WTC11 (cell line): ENCODE measurements around the gene SERPINE2.

ENCODE experiments used
- CBFB ChIP-seq: sonication (generic); formaldehyde crosslinking; IDR thresholded peaks from 2 replicates; pipeline ENCODE4 v1.8.1; 2022; ENCODE audit warnings: mild to moderate bottlenecking, low read depth, missing genetic modification reagents
- TF ChIP-seq, protein P1 (sequence below): sonication (generic); formaldehyde crosslinking; IDR thresholded peaks from 2 replicates; pipeline ENCODE4 v1.8.0; 2022; ENCODE audit warnings: mild to moderate bottlenecking, missing genetic modification reagents
- TF ChIP-seq, protein P2 (sequence below): fragments of 200-600 bp; IDR thresholded peaks from 2 replicates; pipeline ENCODE4 v1.8.0; 2022; ENCODE audit warnings: antibody characterized with exemption
- TF ChIP-seq, protein P3 (sequence below): sonication (generic); formaldehyde crosslinking; IDR thresholded peaks from 2 replicates; pipeline ENCODE4 v1.8.0; 2022; ENCODE audit warnings: mild to moderate bottlenecking, missing genetic modification reagents
- TF ChIP-seq, protein P4 (sequence below): fragments of 250-450 bp; sonication (Bioruptor Pico); IDR thresholded peaks from 2 replicates; pipeline ENCODE4 v1.9.0; 2021; ENCODE audit warnings: mild to moderate bottlenecking

DNA sequence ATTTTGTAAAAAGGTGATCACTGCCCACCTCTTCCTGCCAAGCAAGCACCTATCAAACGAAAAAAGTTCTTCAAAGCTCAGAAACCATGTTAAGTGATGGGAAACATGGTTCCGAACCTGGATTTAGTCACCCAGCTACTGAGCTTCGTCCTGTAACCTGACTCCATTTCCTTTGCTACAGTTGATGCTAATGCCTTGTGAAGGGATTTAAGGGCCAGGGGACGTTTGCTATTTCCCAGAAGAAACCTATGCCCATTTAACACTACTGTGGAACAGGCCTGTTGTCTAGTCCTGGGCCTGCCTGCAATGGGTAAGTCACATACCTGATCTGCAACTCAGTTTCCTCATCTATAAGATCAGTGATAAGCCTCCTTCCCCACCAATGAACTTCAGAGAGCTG is 14.8 kb downstream of the SERPINE2 start:
- TF ChIP-seq, protein P1, sequence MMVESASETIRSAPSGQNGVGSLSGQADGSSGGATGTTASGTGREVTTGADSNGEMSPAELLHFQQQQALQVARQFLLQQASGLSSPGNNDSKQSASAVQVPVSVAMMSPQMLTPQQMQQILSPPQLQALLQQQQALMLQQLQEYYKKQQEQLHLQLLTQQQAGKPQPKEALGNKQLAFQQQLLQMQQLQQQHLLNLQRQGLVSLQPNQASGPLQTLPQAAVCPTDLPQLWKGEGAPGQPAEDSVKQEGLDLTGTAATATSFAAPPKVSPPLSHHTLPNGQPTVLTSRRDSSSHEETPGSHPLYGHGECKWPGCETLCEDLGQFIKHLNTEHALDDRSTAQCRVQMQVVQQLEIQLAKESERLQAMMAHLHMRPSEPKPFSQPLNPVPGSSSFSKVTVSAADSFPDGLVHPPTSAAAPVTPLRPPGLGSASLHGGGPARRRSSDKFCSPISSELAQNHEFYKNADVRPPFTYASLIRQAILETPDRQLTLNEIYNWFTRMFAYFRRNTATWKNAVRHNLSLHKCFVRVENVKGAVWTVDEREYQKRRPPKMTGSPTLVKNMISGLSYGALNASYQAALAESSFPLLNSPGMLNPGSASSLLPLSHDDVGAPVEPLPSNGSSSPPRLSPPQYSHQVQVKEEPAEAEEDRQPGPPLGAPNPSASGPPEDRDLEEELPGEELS (CRISPR knock-in tag), result no peak
- TF ChIP-seq, protein P2, sequence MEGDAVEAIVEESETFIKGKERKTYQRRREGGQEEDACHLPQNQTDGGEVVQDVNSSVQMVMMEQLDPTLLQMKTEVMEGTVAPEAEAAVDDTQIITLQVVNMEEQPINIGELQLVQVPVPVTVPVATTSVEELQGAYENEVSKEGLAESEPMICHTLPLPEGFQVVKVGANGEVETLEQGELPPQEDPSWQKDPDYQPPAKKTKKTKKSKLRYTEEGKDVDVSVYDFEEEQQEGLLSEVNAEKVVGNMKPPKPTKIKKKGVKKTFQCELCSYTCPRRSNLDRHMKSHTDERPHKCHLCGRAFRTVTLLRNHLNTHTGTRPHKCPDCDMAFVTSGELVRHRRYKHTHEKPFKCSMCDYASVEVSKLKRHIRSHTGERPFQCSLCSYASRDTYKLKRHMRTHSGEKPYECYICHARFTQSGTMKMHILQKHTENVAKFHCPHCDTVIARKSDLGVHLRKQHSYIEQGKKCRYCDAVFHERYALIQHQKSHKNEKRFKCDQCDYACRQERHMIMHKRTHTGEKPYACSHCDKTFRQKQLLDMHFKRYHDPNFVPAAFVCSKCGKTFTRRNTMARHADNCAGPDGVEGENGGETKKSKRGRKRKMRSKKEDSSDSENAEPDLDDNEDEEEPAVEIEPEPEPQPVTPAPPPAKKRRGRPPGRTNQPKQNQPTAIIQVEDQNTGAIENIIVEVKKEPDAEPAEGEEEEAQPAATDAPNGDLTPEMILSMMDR, result no peak
- TF ChIP-seq CBFB (CRISPR knock-in tag), result no peak
- TF ChIP-seq, protein P3, sequence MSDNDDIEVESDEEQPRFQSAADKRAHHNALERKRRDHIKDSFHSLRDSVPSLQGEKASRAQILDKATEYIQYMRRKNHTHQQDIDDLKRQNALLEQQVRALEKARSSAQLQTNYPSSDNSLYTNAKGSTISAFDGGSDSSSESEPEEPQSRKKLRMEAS (CRISPR knock-in tag), result no peak
- TF ChIP-seq, protein P4, sequence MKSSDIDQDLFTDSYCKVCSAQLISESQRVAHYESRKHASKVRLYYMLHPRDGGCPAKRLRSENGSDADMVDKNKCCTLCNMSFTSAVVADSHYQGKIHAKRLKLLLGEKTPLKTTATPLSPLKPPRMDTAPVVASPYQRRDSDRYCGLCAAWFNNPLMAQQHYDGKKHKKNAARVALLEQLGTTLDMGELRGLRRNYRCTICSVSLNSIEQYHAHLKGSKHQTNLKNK (CRISPR knock-in tag), result no peak
